ENCODE data around the gene SLC4A9.
"Not testable (repeated sequence)": the region's sequence is repeated elsewhere in the genome, so short reads cannot be mapped to it uniquely, and the experiment has no call there.

The SLC4A9 gene

GRCh38 chr5:140401362-140402257 is 41.6 kb downstream of the SLC4A9 start, which contains the start of gene ANKHD1:
ANKHD1 (plus strand) TSS chr5:140401833; CDS start chr5:140401968, 135 bp downstream.
- ATAC-seq, result peak; percentile 84 to 87

- ATAC-seq, result no peak
Observed at GRCh38 chr5:140402258-140403074, 42.5 kb downstream of the SLC4A9 start.

DNA sequence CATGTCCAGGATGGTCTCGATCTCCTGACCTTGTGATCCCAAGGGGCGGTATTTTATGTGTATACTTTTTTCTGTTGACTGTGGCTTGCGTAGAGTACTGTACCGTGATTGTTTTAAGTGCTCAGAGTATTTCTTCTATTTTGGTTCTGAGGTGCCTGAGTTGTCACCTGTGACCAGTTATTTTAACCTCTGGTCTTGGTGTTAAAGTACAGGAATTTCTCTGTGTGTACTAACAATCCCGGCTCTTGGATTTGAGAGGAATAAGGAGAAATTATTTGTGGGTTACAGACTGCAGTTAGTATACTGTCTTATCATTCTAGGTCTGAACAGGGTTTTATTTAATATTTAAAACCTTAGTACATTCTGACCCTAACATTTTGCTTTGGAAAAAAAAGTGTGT is 43.6 kb downstream of the SLC4A9 start:
- ATAC-seq, result no peak

- ATAC-seq, result no peak
Observed at GRCh38 chr5:140408750-140409241, 48.8 kb downstream of the SLC4A9 start.

DNA sequence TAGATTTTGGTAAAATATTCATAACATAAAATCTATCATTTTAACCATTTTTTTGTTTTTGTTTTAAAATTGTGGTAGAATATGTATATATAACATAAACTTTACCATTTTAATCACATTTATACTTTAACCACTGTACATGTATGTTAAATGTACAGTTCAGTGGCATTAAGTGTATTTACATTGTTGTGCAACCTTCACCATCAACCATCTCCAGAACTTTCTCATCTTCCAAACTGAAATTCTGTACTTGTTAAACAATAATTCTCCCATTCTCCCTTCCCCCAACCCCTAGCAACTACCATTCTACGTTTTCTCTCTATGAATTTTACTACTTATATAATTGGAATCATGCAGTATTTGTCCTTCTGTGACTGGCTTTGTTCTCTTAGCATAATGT is 53.2 kb downstream of the SLC4A9 start:
- ATAC-seq, result no peak

GRCh38 chr5:140417235-140417634 is 57.2 kb downstream of the SLC4A9 start:
- ATAC-seq, result no peak

DNA sequence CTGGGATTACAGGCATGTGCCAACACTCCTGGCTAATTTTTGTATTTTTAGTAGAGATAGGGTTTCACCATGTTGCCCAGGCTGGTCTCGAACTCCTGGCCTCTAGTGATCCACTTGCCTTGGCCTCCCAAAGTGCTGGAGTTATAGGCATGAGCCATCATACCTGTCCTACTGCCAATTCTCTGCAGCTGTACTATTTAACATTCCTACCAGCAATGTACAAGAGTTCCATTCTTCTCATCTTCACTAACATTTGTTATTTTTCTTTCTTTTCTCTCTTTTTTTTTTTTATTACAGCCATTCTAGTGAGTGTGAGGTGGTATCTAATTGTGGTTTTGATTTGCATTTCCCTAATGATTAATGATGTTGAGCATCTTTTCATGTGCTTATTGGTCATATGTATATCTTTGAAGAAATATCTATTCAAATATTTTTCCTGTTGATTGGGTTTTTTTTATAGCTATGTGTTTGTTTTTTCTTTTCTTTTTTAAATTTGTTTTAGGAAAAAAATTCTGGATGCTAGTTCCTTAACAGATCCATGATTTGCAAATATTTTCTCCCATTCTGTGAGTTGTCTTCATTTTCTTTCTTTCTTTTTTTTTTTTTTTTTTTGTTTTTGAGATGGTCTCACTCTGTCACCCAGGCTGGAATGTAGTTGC is 59.0 kb downstream of the SLC4A9 start:
- ATAC-seq, result no peak

DNA sequence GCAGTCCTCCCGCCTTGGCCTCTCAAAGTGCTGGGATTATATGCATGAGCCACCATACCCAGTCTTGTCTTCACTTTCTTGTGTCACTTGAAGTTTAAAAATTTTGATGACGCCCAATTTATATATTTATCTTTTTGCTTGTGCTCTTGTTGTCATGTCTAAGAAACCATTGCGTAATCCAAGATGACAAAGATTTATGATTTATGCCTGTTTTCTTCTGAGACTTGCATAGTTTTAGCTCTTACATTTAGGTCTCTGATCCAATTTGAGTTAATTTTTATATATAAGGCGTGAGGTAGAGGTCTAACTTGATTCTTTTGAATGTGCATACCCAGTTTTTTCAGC is 60.2 kb downstream of the SLC4A9 start:
- ATAC-seq, result no peak

DNA sequence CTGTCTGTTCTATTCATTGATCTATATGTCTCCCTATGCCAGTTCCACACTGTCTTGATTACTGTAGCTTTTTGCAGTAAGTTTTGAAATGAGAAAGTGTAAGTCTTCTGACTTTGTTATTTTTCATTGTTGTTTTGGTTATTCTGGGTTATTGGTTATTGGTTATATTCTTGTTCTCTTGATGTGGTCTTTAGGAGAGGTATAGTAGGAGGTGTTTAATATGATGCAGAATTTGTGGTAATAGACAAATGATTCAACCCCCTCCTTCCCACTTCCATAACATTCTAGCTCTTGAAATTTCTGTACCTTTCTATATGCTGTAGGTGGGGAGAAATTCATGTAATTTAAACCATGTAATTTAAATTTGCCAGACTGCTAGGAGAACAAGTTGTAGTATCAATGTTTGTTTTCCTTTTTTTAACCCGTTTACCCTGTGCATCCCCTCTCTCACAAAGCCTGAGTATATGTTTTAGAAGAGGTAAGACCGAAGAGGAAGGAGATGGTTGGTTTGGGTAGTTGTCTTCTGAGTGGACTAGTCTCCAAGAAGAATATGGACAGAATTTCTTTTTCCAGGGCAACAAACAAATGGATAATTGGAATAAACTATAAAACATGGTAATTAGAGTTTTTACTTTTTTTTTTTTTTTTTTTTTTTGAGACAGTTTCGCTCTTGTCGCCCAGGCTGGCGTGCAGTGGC is 60.8 kb downstream of the SLC4A9 start:
- peak; percentile 55 to 81 for ATAC-seq

DNA sequence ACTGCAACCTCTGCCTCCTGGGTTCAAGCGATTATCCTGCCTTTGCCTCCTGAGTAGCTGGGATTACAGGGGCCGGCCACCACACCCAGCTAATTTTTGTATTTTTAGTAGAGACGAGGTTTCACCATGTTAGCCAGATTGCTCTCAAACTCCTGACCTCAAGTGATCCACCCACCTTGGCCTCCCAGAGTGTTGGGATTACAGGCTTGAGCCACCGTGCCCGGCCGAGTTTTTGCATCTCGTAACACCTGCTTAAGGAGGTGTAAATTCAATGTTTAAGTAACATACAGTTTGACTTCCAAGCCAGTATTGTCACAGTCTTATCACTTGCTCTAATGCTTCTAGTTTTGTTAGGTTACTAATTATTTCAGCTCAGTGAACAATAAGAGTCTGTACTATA is 61.4 kb downstream of the SLC4A9 start:
- ATAC-seq, result not testable (repeated sequence)

DNA sequence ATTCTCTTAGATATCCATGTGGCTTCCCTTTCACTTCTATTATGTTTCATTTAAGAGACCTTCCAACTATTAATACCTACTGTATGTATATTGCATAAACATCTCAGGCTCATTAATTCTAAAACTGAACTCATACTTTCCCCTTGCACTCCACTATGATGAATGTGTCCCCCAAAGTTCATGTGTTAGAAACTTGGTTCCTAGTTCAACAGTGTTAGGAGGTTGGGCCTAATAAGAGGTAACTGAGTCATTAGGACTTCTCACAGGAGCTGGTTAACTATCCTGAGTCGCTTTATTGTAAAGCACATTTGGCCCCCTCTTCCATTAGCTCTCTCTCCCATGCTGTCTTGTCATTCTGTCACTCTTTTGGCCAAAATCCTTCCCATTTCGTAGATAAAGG is 63.6 kb downstream of the SLC4A9 start:
- peak; percentile 33 to 63 for ATAC-seq

GRCh38 chr5:140424135-140424534 is 64.1 kb downstream of the SLC4A9 start:
- no peak for ATAC-seq
